Panc1 (cell line): ENCODE data around the gene KATNAL1.

Experiments
- CTCF ChIP-seq: fragments of 450-650 bp; IDR thresholded peaks from 2 replicates; pipeline ENCODE4 v1.5.1; 2017; ENCODE audit warnings: mild to moderate bottlenecking
- SIN3A ChIP-seq: IDR thresholded peaks from 2 replicates; pipeline ENCODE4 v1.6.1; 2012; ENCODE audit warnings: low read depth, mild to moderate bottlenecking, low read length, moderate library complexity, borderline replicate concordance; ENCODE audit not compliant: insufficient read depth

- TF ChIP-seq CTCF (no peak), SIN3A (no peak)
Measured at GRCh38 chr13:30240608-30241007, 66.7 kb downstream of the KATNAL1 start.
